Measurements from ENCODE around the gene RIPK4.

GRCh38 chr21:41765973-41766882, 624 bp downstream of the RIPK4 start:
- TF ChIP-seq BHLHE40 (IDR thresholded peaks at IDR 0.05; ENCODE audit: borderline replicate concordance) (no peak), SP1 (IDR thresholded peaks at IDR 0.05) (no peak), SUZ12 (IDR thresholded peaks at IDR 0.05) (no peak), FOXM1 (IDR thresholded peaks at IDR 0.05; ENCODE audit: borderline replicate concordance) (no peak), ELF4 (IDR thresholded peaks at IDR 0.05) (no peak), FOXA1 (IDR thresholded peaks at IDR 0.05) (no peak), ARNT (IDR thresholded peaks at IDR 0.05) (no peak), LEF1 (IDR thresholded peaks at IDR 0.05; ENCODE audit: borderline replicate concordance) (no peak), HDGF (IDR thresholded peaks at IDR 0.05; ENCODE audit: borderline replicate concordance) (no peak), PKNOX1 (IDR thresholded peaks at IDR 0.05) (no peak), TARDBP (IDR thresholded peaks at IDR 0.05) (no peak)

Measured in HEK293T (cell line).